Activated naive CD4-positive, alpha-beta T cell treated with Interleukin-2 at 50 U/mL for 16 hours (primary cell): ENCODE results near the gene SLC47A2.
"Not testable (repeated sequence)": the region's sequence is repeated elsewhere in the genome, so short reads cannot be mapped to it uniquely, and the experiment has no call there.

Experiments used
- DNase-seq: peaks from one replicate; pipeline ENCODE4 v3.0.0-alpha.2; 2020

SLC47A2 gene

GRCh38 chr17:19705771-19706770, 10.3 kb downstream of the SLC47A2 start:
- DNase-seq = no peak

GRCh38 chr17:19705201-19705600, 11.2 kb downstream of the SLC47A2 start:
- no peak for DNase-seq

- DNase-seq = no peak
Observed at GRCh38 chr17:19703828-19704613, 12.4 kb downstream of the SLC47A2 start.

- DNase-seq = no peak
Observed at GRCh38 chr17:19703106-19703827, 13.1 kb downstream of the SLC47A2 start.

- no peak for DNase-seq
Observed at GRCh38 chr17:19702217-19702641, 14.2 kb downstream of the SLC47A2 start.

- DNase-seq = no peak
Observed at GRCh38 chr17:19686400-19687090, 29.8 kb downstream of the SLC47A2 start.

GRCh38 chr17:19684909-19685580, 31.3 kb downstream of the SLC47A2 start:
- not testable (repeated sequence) for DNase-seq

- no peak for DNase-seq
Observed at GRCh38 chr17:19683117-19683516, 33.3 kb downstream of the SLC47A2 start.

GRCh38 chr17:19678581-19679453, 37.6 kb downstream of the SLC47A2 start:
- DNase-seq = no peak

- DNase-seq = no peak
Observed at GRCh38 chr17:19677736-19678379, 38.5 kb downstream of the SLC47A2 start.

- DNase-seq = no peak
Observed at GRCh38 chr17:19676896-19677295, 39.5 kb downstream of the SLC47A2 start.

- DNase-seq = no peak
Observed at GRCh38 chr17:19673623-19674022, 42.8 kb downstream of the SLC47A2 start.

GRCh38 chr17:19672009-19672750, 44.2 kb downstream of the SLC47A2 start:
- DNase-seq = no peak

GRCh38 chr17:19671433-19671832, 45.0 kb downstream of the SLC47A2 start:
- no peak for DNase-seq

GRCh38 chr17:19670908-19671307, 45.5 kb downstream of the SLC47A2 start:
- DNase-seq = no peak

- not testable (repeated sequence) for DNase-seq
Observed at GRCh38 chr17:19669680-19670079, 46.7 kb downstream of the SLC47A2 start.

- DNase-seq = no peak
Observed at GRCh38 chr17:19664821-19665181, 51.6 kb downstream of the SLC47A2 start.

- DNase-seq = no peak
Observed at GRCh38 chr17:19664136-19664820, 52.1 kb downstream of the SLC47A2 start.

- no peak for DNase-seq
Observed at GRCh38 chr17:19663097-19663496, 53.3 kb downstream of the SLC47A2 start.
